AG10803 (cell line): ENCODE results near the gene DIS3L2.
"Not testable (repeated sequence)": the region's sequence is repeated elsewhere in the genome, so short reads cannot be mapped to it uniquely, and the experiment has no call there.

ENCODE experiments used
- DNase-seq: peaks from one replicate; pipeline ENCODE4 v3.0.0; 2010; ENCODE audit warnings: low read depth
- H3K4me3 ChIP-seq: 2 replicates; pipeline ENCODE4 v1.5.1; 2011; ENCODE audit warnings: mild to moderate bottlenecking, low read length, control low read depth
- CTCF ChIP-seq: conservative IDR thresholded peaks from 2 replicates; pipeline ENCODE4 v1.5.1; 2011; ENCODE audit warnings: mild to moderate bottlenecking, low read length, control low read depth, inconsistent platforms

Gene DIS3L2

GRCh38 chr2:232027530-232027929, 66.0 kb downstream of the DIS3L2 start:
- TF ChIP-seq CTCF = no peak
- no peak overlapping the region for H3K4me3 ChIP-seq
- no peak for DNase-seq

- DNase-seq = no peak
- H3K4me3 ChIP-seq = no peak overlapping the region
- no peak for TF ChIP-seq CTCF
Measured at GRCh38 chr2:232028071-232028470, 66.6 kb downstream of the DIS3L2 start.

GRCh38 chr2:232028631-232029030, 67.1 kb downstream of the DIS3L2 start:
- H3K4me3 ChIP-seq = no peak overlapping the region
- DNase-seq = peak; percentile 62
- TF ChIP-seq CTCF = no peak

- no peak for TF ChIP-seq CTCF
- H3K4me3 ChIP-seq = no peak overlapping the region
Measured at GRCh38 chr2:232029346-232029745, 67.8 kb downstream of the DIS3L2 start.

GRCh38 chr2:232030229-232030628, 68.7 kb downstream of the DIS3L2 start:
- no peak for DNase-seq
- no peak overlapping the region for H3K4me3 ChIP-seq
- peak; percentile 23 for TF ChIP-seq CTCF

More at GRCh38 chr2:232029346-232029745, 67.8 kb downstream of the DIS3L2 start:
- DNase-seq = no peak

GRCh38 chr2:232035292-232035691, 73.8 kb downstream of the DIS3L2 start:
- not testable (repeated sequence) for H3K4me3 ChIP-seq, DNase-seq

- not testable (repeated sequence) for H3K4me3 ChIP-seq, DNase-seq
Measured at GRCh38 chr2:232036876-232037275, 75.4 kb downstream of the DIS3L2 start.

- no peak overlapping the region for H3K4me3 ChIP-seq
- no peak for TF ChIP-seq CTCF
- DNase-seq = no peak
Measured at GRCh38 chr2:232038251-232038880, 76.9 kb downstream of the DIS3L2 start.
